GF-D8 (cell line): ENCODE data around the gene LRRC17.

Experiments
- DNase-seq: peaks from one replicate; lab custom pipeline; 2025; lab: John Stamatoyannopoulos, UW

LRRC17 gene

DNA sequence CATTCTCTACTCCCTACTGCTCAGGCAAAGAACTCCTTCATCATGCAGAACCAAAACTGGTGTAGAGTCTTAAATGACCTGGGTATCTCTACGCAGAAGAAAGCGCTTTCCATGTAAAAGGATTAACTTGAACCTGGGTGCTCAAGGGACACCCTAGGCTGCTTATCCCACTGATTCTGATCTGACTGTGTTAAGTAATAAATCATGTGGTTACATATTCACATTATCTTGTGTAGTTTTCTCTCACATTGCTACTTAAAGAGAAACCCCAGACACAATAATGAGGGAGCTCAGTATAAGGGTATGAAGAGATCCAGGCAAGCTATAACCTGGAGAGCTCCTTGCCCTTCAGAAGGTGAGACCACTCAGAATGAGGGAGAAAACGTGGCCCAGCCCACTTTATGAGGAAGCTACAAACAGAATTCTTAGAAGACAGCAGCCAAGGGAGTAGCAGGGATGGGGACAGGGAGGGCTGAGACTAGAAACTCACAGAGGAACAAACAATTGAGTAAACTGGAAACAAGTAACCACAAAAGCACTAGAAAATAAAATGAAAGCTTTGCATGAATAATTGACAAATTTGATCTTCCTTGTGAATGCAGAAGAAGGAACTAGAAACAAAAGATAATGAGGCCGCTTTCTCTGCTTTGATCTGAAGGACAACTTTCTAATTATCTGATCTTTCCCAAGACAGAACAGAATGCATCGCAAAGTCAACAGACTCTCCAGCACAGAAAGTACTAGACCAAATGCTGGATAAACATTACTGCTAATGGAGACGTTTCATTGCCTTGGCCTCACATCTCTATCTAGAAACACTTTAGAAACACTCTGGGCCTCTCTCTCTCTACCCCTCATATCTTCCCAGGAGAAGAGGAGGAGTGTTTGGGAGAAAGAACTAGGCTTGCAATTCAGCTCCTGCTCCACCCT, 76.1 kb downstream of the LRRC17 start:
- peak; percentile 60 for DNase-seq

DNA sequence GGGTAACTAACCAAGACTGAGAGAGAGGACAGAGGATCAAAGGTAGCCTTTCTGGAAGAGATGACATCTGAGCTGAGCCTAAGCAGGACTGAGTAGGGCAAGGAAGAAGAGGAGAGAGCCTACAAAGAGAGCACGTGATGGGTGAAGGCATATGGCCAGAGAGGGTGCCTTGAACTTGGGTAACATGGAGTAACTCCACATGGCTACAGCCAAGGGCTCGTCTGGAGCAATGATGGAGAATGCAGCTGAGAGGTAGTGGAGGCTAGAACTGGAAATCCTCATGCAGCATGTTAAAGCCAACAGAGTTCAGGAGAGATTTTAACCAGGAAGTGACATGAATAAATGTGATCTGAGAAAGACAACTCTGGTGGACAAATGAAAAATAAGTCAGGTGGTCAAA, 77.8 kb downstream of the LRRC17 start:
- DNase-seq = peak; percentile 66

DNA sequence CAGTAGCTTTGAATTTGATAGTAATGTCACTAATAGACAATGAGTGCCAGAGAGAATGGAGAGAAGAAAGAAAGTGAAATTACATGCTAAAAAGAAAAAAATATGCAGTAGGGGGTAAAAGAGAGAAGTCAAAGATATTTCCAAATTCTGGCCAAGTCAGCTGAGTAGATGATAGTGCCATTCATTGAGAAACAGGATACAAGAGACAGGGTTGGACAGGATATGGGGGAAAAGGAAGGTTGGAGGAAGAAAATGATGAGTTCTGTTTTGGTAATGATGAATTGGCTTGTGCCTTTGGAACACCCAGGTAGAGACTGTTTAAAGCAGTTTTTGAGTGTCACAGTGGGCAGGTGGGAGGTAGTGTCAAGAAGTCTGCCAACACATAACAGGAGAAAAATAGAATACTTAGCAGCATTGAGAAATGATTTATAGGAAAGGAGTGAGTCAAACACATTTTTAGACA, 78.3 kb downstream of the LRRC17 start:
- DNase-seq = peak; percentile 66

DNA sequence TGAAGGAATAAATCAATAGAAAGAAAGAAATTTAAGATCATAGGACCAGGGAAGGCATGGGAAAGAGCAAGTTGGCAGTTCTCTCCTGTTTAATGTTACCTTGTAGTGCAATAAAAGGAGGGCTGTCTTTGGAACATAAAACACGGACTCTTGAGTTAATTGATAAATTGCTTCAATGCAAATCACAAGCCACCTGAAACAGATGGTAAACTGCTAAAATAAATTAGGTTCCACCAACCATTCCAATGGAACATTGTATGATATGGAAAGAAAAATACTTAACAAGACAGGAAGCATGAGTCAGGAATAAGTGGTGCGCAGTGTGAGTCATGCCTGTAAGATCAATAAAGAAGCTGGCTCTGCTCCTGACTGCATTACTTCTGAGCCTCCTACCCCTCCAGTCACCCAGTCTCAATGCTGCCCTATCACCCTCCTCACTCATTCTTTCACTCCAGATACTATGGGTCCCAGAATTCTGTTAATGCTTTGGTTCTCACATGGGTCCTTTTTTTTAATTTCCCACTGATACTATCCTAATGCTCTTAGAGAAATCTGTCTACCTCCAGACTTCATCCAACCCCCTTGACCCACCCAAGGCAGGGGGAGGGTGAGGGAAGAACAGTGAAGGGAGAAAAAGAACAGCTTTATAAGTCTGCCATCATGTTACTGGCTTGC, 78.9 kb downstream of the LRRC17 start:
- DNase-seq = peak; percentile 33

DNA sequence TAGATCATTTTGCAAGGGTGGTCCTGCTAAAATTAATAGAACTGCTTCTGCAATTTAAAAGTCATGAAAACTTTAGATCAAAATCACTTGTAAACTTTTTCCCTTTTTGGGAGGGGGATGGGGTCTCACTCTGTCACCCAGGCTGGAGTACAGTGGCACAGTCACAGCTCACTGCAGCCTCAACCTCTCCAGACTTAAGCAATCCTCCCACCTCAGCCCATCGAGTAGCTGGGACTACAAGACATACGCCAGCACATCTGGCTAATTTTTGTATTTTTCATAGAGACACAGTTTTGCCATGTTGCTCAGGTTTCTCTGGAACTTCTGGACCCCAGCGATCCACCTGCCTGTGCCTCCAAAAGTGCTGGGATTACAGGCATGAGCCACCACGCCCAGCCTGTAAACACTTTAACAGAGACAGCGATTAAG, 79.7 kb downstream of the LRRC17 start:
- peak; percentile 62 for DNase-seq

DNA sequence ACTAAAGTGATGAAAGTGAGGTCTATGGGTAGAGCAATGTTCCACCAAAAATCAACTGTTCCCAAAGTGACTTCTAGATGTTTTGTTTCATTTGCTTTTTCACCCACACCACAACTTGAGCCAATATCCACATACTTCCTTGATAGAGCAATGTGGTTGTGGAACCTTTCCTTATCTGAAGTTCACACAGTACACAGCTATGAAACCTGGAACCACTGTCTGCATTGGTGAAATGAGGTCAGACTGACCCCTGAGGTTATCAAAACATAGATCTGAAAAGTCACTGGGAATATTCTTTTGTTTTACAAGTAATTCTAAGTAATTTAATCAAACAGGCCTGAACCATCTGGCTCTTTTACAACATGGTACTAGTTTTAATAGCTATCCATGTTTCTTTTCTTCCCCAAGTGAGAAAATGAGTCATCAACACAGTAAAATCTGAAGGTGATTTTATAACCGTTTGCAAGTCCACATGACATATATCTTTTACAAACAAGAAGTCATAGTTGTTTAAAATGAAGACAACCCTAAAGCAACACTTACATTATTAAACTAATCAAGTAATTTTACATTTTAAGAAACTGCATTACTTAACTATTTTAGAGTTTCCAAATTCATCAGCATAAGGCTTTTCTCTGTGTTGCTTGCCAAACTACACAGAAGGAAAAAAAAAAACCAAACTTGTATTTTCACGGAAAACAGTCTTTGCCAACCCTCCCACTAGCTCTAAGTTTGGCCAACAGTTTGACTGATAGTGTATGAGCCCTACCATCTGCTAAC, 80.3 kb downstream of the LRRC17 start:
- DNase-seq = peak; percentile 96

DNA sequence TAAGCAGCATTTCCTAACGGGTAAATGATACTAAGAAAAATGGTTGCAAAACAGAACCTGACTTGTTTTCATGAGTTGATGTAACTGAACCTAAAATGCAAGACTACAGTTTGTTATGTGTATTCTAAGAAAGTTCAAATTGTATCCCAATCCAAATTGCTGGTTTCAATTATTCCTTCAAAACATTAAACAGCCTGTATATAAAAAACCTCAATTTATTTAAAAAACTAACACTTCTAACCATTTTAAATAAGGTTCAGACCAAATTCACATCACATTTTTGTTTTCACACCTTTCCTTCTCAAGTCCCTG, 80.9 kb downstream of the LRRC17 start:
- no peak for DNase-seq

DNA sequence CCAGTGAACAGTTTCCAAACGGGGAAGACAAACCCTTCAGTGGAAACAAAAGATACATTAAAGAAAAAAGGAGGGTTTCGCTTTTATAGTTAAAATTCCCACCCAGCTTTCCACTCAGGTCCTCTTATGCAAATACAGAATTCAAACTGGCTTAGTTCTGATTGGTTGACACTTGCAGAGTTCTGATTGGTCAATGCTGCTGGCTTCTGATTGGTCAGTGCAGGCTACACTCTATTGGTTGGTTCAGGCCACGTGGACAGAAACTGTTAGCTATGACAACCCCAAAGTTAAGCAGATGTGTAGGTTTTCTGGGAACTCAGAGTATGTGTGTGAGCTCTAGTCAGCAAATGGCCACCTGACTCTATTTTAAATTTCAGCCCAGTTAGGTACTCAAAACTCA, 81.8 kb downstream of the LRRC17 start:
- DNase-seq = no peak
